Measurements from ENCODE around the gene EHBP1. TPM values are rescaled to one million over a fixed set of nuclear protein-coding genes. Genes with fewer than 3 reads are reported as not detected.

The EHBP1 gene
- total RNA-seq, 6 donors from 2014 or later = 36.2 to 78.5 (median 43.2) TPM

DNA sequence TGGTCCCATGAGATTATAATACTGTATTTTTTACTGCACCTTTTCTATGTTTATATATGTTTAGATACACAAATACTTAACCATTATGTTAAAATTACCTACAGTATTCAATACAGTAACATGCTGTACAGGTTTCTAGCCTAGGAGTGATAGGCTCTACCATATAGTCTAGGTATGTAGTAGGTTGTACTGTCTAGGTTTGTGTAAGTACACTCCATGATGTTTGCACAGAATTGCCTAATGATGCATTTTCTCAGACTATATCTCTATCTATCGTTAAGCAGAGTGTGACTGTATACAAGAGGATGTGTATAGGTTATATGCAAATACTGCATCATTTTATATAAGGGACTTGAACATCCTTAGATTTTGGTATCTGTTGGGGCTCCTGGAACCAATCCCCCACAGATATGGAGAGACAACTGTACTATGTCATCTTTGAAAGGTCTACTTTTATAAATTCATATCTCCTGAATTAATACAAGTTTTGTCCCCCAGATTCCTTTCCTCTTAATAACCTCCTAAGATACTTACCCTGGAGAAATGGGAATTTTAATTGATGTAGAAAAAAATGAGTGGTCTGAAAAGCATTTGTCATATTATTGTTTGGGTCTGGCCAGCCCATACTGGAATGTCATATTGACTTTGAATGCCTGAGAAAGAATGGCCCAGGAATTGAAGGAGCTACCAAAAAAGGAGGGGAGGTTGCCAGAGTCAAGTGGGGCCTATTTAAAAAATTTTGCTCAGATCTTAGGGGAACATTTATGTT, 36.6 kb downstream of the EHBP1 start:
- DNase-seq = no peak
- Histone ChIP-seq H3K4me3 (no peak overlapping the region), H3K27ac (no peak overlapping the region), H3K4me1 (peaks cover 0 to 9% (median 0%) of the 10 kb centered on the region in 4 donors), H3K9me3 (no peaks in the 10 kb centered on the region), H3K27me3 (no peaks in the 10 kb centered on the region), H3K36me3 (no peaks in the 10 kb centered on the region)
- TF ChIP-seq POLR2AphosphoS5 (IDR thresholded peaks at IDR 0.05) (no peak), POLR2A (IDR thresholded peaks at IDR 0.05) (no peak), EP300 (IDR thresholded peaks at IDR 0.05) (no peak)
- TF ChIP-seq, protein P1, sequence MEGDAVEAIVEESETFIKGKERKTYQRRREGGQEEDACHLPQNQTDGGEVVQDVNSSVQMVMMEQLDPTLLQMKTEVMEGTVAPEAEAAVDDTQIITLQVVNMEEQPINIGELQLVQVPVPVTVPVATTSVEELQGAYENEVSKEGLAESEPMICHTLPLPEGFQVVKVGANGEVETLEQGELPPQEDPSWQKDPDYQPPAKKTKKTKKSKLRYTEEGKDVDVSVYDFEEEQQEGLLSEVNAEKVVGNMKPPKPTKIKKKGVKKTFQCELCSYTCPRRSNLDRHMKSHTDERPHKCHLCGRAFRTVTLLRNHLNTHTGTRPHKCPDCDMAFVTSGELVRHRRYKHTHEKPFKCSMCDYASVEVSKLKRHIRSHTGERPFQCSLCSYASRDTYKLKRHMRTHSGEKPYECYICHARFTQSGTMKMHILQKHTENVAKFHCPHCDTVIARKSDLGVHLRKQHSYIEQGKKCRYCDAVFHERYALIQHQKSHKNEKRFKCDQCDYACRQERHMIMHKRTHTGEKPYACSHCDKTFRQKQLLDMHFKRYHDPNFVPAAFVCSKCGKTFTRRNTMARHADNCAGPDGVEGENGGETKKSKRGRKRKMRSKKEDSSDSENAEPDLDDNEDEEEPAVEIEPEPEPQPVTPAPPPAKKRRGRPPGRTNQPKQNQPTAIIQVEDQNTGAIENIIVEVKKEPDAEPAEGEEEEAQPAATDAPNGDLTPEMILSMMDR (IDR thresholded peaks at IDR 0.05) = no peak
- ATAC-seq (ENCODE audit: low FRiP score in 2 of 2) = no peak
- 71 to 79% methylated on average over 1 of the region's 1 CpG for WGBS, 2 donors

DNA sequence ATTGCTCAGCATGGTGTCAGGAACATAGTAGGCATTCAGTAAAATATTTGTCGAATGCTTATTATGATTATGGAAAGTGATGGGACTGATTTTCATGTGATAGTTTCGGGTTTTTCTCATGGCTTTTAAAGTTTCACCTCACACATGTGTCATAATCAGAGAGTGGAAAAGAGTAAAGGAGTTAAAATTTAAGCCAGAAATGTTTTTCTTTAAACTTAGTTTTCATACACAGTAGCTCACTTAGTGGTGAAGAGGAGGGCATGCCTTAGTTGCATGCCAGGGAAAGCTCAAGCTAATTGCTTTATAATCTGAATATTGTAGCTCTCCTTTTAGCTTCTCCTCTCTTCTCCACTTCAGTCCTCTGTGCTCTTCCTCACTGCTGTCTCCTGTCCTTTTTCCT, 38.0 kb downstream of the EHBP1 start:
- no peak for TF ChIP-seq POLR2A (IDR thresholded peaks at IDR 0.05)
- 93 to 96% methylated on average over 2 of the region's 2 CpGs for WGBS, 2 donors
- Histone ChIP-seq H3K27me3 (no peaks in the 10 kb centered on the region), H3K9me3 (no peaks in the 10 kb centered on the region), H3K27ac (no peak overlapping the region), H3K4me1 (peaks cover 0 to 9% (median 0%) of the 10 kb centered on the region in 4 donors), H3K4me3 (no peak overlapping the region), H3K36me3 (no peaks in the 10 kb centered on the region)
- ATAC-seq (ENCODE audit: low FRiP score in 2 of 2) = no peak
- no peak for DNase-seq

DNA sequence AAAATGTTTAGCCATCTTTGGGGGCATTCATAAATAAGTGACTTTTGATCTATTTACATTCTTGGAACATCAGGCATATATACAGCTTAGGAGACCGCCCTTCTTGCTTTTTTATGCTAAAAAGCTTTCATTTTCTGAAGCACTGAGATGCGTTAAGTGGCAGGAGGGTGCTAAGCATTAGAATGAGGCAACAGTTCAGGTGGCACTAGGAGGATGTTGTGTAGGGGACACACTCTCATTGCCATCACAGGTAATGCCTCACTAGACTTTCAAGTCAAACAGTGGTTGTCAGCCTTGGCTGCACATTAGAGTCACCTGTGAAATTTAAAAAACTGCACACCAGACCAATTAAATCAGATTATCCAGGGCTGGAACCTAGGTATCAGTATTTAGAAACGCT, 39.1 kb downstream of the EHBP1 start:
- no peaks in the 10 kb centered on the region for H3K27me3 ChIP-seq
- H3K27ac ChIP-seq = no peak overlapping the region
- ATAC-seq (ENCODE audit: low FRiP score in 2 of 2) (no peak), DNase-seq (no peak)
- peaks cover 0 to 9% (median 0%) of the 10 kb centered on the region in 4 donors for H3K4me1 ChIP-seq
- TF ChIP-seq POLR2A (IDR thresholded peaks at IDR 0.05) (no peak), EP300 (IDR thresholded peaks at IDR 0.05) (no peak), POLR2AphosphoS5 (IDR thresholded peaks at IDR 0.05) (no peak)
- TF ChIP-seq, protein P1 (IDR thresholded peaks at IDR 0.05) = no peak
- no peak overlapping the region for H3K4me3 ChIP-seq
- H3K9me3 ChIP-seq = no peaks in the 10 kb centered on the region
- 96 to 98% methylated on average over 3 of the region's 3 CpGs for WGBS, 2 donors
- no peaks in the 10 kb centered on the region for H3K36me3 ChIP-seq

DNA sequence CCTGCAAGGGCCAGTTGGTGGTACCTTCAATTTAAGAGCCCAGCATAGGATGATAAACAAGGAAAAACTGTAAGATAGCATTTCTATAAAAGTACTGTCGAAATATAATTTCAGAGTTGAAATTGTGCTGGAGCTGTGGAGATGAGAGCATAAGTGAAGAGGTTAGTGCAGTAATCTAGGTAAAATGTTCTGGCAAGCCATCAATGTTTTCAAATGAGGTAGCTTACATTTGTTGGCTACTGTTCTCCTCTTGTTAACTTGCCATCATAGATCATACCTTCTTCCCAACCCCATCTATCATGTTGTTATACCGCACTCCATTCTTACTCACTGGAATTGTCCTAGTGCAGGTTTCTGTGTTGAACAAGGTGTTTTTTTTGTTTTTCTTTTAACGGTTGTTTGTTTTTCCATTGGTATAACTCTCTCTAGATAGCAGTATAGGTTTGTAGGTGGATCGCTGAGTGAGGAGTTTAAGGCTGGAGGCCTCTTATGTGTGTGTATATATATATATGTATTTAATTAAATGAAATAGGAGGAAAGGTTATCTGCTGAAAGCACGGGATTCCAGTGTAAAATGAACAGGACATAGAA, 40.5 kb downstream of the EHBP1 start:
- Histone ChIP-seq H3K4me3 (no peak overlapping the region), H3K27me3 (no peaks in the 10 kb centered on the region), H3K36me3 (no peaks in the 10 kb centered on the region), H3K4me1 (peaks cover 0 to 4% (median 0%) of the 10 kb centered on the region in 4 donors), H3K27ac (no peak overlapping the region), H3K9me3 (no peaks in the 10 kb centered on the region)
- TF ChIP-seq POLR2A (IDR thresholded peaks at IDR 0.05) = no peak
- TF ChIP-seq, protein P1 (IDR thresholded peaks at IDR 0.05) = no peak
- TF ChIP-seq POLR2AphosphoS5 (IDR thresholded peaks at IDR 0.05) = no peak
- no peak for TF ChIP-seq EP300 (IDR thresholded peaks at IDR 0.05)
- WGBS, 2 donors = 92 to 93% methylated on average over 5 of the region's 5 CpGs
- ATAC-seq (ENCODE audit: low FRiP score in 2 of 2) = no peak
- DNase-seq = no peak

DNA sequence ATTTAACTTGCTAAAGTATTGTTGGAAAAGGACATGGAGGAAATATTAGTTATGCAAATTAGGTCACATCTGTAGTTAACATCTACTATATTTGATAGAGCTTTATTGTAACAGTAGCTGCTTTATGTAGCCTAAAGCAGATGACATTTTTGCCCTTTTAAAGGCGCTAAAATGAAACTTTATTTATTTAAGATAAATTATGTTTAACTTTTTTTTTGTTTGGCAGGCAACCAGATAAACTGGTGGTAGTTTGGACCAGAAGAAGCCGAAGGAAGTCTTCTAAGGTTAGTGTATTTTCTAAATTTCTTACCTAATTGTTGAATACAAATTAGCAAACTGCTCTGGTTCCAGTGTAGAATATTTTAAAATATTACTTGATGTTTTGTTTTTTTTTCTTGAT, 41.7 kb downstream of the EHBP1 start:
- TF ChIP-seq, protein P1 (IDR thresholded peaks at IDR 0.05) = no peak
- TF ChIP-seq POLR2AphosphoS5 (IDR thresholded peaks at IDR 0.05) (no peak), EP300 (IDR thresholded peaks at IDR 0.05) (no peak), POLR2A (IDR thresholded peaks at IDR 0.05) (no peak)
- no peaks in the 10 kb centered on the region for H3K36me3 ChIP-seq
- H3K4me3 ChIP-seq = no peak overlapping the region
- no peaks in the 10 kb centered on the region for H3K27me3 ChIP-seq
- no peak for DNase-seq
- H3K9me3 ChIP-seq = no peaks in the 10 kb centered on the region
- H3K27ac ChIP-seq = no peak overlapping the region
- WGBS, 2 donors = 51 to 62% methylated on average over 2 of the region's 2 CpGs
- no peak for ATAC-seq (ENCODE audit: low FRiP score in 2 of 2)
- no peaks in the 10 kb centered on the region for H3K4me1 ChIP-seq

Measured in upper lobe of left lung (tissue), 6 donors.